ENCODE results near the gene DYSF.

DNA sequence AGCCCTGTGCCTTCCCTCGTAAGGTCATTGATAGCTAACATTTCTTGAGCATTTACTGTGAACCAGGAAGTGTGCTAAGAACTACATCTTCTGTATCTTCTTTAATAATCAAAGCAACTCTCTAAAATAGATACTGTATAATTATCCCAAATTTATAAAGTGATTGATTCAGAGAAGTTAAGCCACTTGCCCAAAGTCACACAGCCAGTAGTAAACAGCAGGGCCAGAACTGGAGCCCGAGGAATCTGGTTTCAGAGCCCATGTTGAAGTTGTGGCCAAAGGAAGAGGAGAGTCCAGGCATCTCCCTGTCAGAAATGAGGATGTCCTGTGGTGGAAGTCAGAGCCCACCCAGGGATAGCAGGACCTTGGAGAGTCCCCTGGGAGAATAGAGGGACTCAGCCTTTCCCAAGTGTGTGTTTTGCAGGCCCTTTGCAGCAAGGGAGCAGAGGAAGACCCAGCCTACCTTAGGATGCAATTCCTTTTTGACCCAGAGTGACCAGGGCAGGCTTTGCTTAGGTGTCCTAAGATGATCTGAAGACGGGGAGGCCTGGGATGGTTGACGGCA lies 134.2 kb downstream of the DYSF start:
- TF ChIP-seq EZH2 (IDR thresholded peaks at IDR 0.05; ENCODE audit: borderline replicate concordance, low read depth, low read length, severe bottlenecking) (no peak), MAX (IDR thresholded peaks at IDR 0.05; ENCODE audit: insufficient read depth, insufficient read length) (no peak), POLR2A (IDR thresholded peaks at IDR 0.05; ENCODE audit: low read depth, low read length) (no peak), POLR2AphosphoS5 (IDR thresholded peaks at IDR 0.05; ENCODE audit: insufficient read depth, low read depth, low read length) (no peak), JUN (IDR thresholded peaks at IDR 0.05; ENCODE audit: borderline replicate concordance, insufficient read depth, insufficient read length, low read depth) (no peak)
- TF ChIP-seq, protein P1, sequence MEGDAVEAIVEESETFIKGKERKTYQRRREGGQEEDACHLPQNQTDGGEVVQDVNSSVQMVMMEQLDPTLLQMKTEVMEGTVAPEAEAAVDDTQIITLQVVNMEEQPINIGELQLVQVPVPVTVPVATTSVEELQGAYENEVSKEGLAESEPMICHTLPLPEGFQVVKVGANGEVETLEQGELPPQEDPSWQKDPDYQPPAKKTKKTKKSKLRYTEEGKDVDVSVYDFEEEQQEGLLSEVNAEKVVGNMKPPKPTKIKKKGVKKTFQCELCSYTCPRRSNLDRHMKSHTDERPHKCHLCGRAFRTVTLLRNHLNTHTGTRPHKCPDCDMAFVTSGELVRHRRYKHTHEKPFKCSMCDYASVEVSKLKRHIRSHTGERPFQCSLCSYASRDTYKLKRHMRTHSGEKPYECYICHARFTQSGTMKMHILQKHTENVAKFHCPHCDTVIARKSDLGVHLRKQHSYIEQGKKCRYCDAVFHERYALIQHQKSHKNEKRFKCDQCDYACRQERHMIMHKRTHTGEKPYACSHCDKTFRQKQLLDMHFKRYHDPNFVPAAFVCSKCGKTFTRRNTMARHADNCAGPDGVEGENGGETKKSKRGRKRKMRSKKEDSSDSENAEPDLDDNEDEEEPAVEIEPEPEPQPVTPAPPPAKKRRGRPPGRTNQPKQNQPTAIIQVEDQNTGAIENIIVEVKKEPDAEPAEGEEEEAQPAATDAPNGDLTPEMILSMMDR (IDR thresholded peaks at IDR 0.05; ENCODE audit: extremely low read depth in 1 of 2, insufficient read depth in 1 of 2, low read depth in 1 of 2, low read length in 2 of 2) = no peak

Measured in endothelial cell of umbilical vein (primary cell).